Activated T-cell treated with anti-CD3 and anti-CD28 coated beads for 4 hours (primary cell): ENCODE data around the gene ZNF436.
"Not testable (repeated sequence)": the region's sequence is repeated elsewhere in the genome, so short reads cannot be mapped to it uniquely, and the experiment has no call there.

Source experiments
- DNase-seq: peaks from one replicate; pipeline ENCODE4 v3.0.0-alpha.2; 2020

Gene ZNF436

GRCh38 chr1:23389837-23390321 is 20.2 kb upstream of the ZNF436 start:
- DNase-seq, result no peak

- DNase-seq, result no peak
Measured at GRCh38 chr1:23387494-23387893, 17.9 kb upstream of the ZNF436 start.

- DNase-seq, result no peak
Measured at GRCh38 chr1:23385119-23385621, 15.5 kb upstream of the ZNF436 start.

GRCh38 chr1:23384312-23385058 is 14.8 kb upstream of the ZNF436 start:
- DNase-seq, result no peak

- DNase-seq, result no peak
Measured at GRCh38 chr1:23383577-23384311, 14.1 kb upstream of the ZNF436 start.

- no peak for DNase-seq
Measured at GRCh38 chr1:23381233-23381885, 11.7 kb upstream of the ZNF436 start.

- DNase-seq, result no peak
Measured at GRCh38 chr1:23380719-23381118, 11.1 kb upstream of the ZNF436 start.

GRCh38 chr1:23380236-23380635 is 10.6 kb upstream of the ZNF436 start:
- DNase-seq, result not testable (repeated sequence)

GRCh38 chr1:23376890-23377811 is 7.5 kb upstream of the ZNF436 start:
- DNase-seq, result no peak

GRCh38 chr1:23374079-23374735 is 4.6 kb upstream of the ZNF436 start:
- DNase-seq, result not testable (repeated sequence)

- no peak for DNase-seq
Measured at GRCh38 chr1:23371987-23372880, 2.6 kb upstream of the ZNF436 start.

- no peak for DNase-seq
Measured at GRCh38 chr1:23370709-23371584, 1.3 kb upstream of the ZNF436 start.

- DNase-seq, result no peak
Measured at GRCh38 chr1:23370330-23370708, 683 bp upstream of the ZNF436 start.

GRCh38 chr1:23368562-23369334 is 888 bp downstream of the ZNF436 start:
- peak; percentile 81 for DNase-seq

- DNase-seq, result peak; percentile 94
Measured at GRCh38 chr1:23367791-23368561, 1.7 kb downstream of the ZNF436 start.

GRCh38 chr1:23367451-23367790 is 2.2 kb downstream of the ZNF436 start:
- DNase-seq, result no peak

GRCh38 chr1:23366598-23366997 is 3.0 kb downstream of the ZNF436 start:
- DNase-seq, result no peak

- no peak for DNase-seq
Measured at GRCh38 chr1:23366146-23366545, 3.5 kb downstream of the ZNF436 start.
